ENCODE measurements around the gene VGLL4.

VGLL4 gene

GRCh38 chr3:11584570-11584969 lies 59.1 kb downstream of the VGLL4 start:
- Histone ChIP-seq H3K27ac (replicated peaks) (no peak overlapping the region), H3K27me3 (ENCODE audit: insufficient read depth, poor library complexity, severe bottlenecking) (no peaks in the 10 kb centered on the region)
- no peak for TF ChIP-seq SPI1 (IDR thresholded peaks at IDR 0.05; ENCODE audit: borderline replicate concordance, low read depth)

GRCh38 chr3:11583638-11584046 lies 60.1 kb downstream of the VGLL4 start:
- Histone ChIP-seq H3K4me3 (replicated peaks; ENCODE audit: insufficient read depth, low read length) (no peak overlapping the region), H3K27me3 (ENCODE audit: insufficient read depth, poor library complexity, severe bottlenecking) (no peaks in the 10 kb centered on the region), H3K27ac (replicated peaks) (no peak overlapping the region)
- DNase-seq (ENCODE audit: low read depth in 1 of 2, low spot score in 1 of 2): no peak
- TF ChIP-seq REST (IDR thresholded peaks at IDR 0.05; ENCODE audit: insufficient replicate concordance, low read depth): no peak
- TF ChIP-seq POLR2AphosphoS5 (IDR thresholded peaks at IDR 0.05; ENCODE audit: low read depth): no peak
- no peak for TF ChIP-seq GABPA (IDR thresholded peaks at IDR 0.05; ENCODE audit: low read depth)
- TF ChIP-seq CTCF (IDR thresholded peaks at IDR 0.05; ENCODE audit: insufficient read depth, low read length): no peak
- no peak for TF ChIP-seq SPI1 (IDR thresholded peaks at IDR 0.05; ENCODE audit: borderline replicate concordance, low read depth)

More at GRCh38 chr3:11584570-11584969, 59.1 kb downstream of the VGLL4 start:
- no peak overlapping the region for H3K4me3 ChIP-seq (replicated peaks; ENCODE audit: insufficient read depth, low read length)
- DNase-seq (ENCODE audit: low read depth in 1 of 2, low spot score in 1 of 2): no peak

- DNase-seq (ENCODE audit: low read depth in 1 of 2, low spot score in 1 of 2): no peak
- no peak overlapping the region for H3K4me3 ChIP-seq (replicated peaks; ENCODE audit: insufficient read depth, low read length)
- no peaks in the 10 kb centered on the region for H3K27me3 ChIP-seq (ENCODE audit: insufficient read depth, poor library complexity, severe bottlenecking)
- TF ChIP-seq SPI1 (IDR thresholded peaks at IDR 0.05; ENCODE audit: borderline replicate concordance, low read depth): no peak
- TF ChIP-seq GABPA (IDR thresholded peaks at IDR 0.05; ENCODE audit: low read depth): no peak
- TF ChIP-seq POLR2AphosphoS5 (IDR thresholded peaks at IDR 0.05; ENCODE audit: low read depth): no peak
- TF ChIP-seq REST (IDR thresholded peaks at IDR 0.05; ENCODE audit: insufficient replicate concordance, low read depth): no peak
- TF ChIP-seq CTCF (IDR thresholded peaks at IDR 0.05; ENCODE audit: insufficient read depth, low read length): no peak
- H3K27ac ChIP-seq (replicated peaks): no peak overlapping the region
These were observed 60.5 kb downstream of the VGLL4 start for GRCh38 chr3:11583235-11583634.

GRCh38 chr3:11582191-11582968 lies 61.3 kb downstream of the VGLL4 start:
- TF ChIP-seq REST (IDR thresholded peaks at IDR 0.05; ENCODE audit: insufficient replicate concordance, low read depth) (no peak), POLR2AphosphoS5 (IDR thresholded peaks at IDR 0.05; ENCODE audit: low read depth) (no peak), CTCF (IDR thresholded peaks at IDR 0.05; ENCODE audit: insufficient read depth, low read length) (no peak), GABPA (IDR thresholded peaks at IDR 0.05; ENCODE audit: low read depth) (no peak), SPI1 (IDR thresholded peaks at IDR 0.05; ENCODE audit: borderline replicate concordance, low read depth) (peak; percentile 55; the same call in 1 of the 2 replicates)
- H3K4me3 ChIP-seq (replicated peaks; ENCODE audit: insufficient read depth, low read length): no peak overlapping the region; the same call in 1 of the 2 replicates
- no peaks in the 10 kb centered on the region for H3K27me3 ChIP-seq (ENCODE audit: insufficient read depth, poor library complexity, severe bottlenecking)
- peak in 1 of 2 experiments; percentile 42 for DNase-seq (ENCODE audit: low read depth in 1 of 2, low spot score in 1 of 2)
- H3K27ac ChIP-seq (replicated peaks): no peak overlapping the region

Data from HL-60 (cell line).